Glomerular endothelial cell (primary cell): Measurements from ENCODE around the gene TXNDC8. TPM values are rescaled to one million over a fixed set of nuclear protein-coding genes. Genes with fewer than 3 reads are reported as not detected.

ENCODE experiments used
- DNase-seq: peaks from one replicate; pipeline ENCODE4 v3.0.0-alpha.2; 2011; ENCODE audit warnings: low read depth, low spot score; ENCODE audit errors: extremely low read depth
- total RNA-seq: library from RNA; depleted of rRNA; stranded (reverse); fragments of >200 nt; gene quantifications from 2 replicates; pipeline ENCODE4 v1.2.3, GENCODE V29; 2015

The TXNDC8 gene
- total RNA-seq, 1 donor from 2014 or later: not detected

DNA sequence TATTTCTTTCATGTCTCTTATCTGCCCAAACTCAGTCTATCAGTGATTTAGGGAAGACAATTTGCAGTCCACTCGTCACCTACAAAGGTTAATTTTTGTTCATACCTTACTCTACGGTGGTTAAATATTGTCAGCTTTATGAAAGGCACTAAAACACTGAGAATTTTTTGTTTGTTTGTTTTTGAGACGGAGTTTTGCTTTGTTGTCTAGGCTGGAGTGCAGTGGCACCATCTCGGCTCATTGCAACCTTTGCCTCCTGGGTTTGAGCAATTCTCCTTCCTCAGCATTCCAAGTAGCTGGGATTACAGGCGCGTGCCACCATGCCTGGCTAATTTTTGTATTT, 55.0 kb downstream of the TXNDC8 start:
- no peak for DNase-seq

GRCh38 chr9:110282018-110282738, 55.5 kb downstream of the TXNDC8 start:
- DNase-seq: no peak

GRCh38 chr9:110278080-110278707, 59.5 kb downstream of the TXNDC8 start:
- DNase-seq: no peak

DNA sequence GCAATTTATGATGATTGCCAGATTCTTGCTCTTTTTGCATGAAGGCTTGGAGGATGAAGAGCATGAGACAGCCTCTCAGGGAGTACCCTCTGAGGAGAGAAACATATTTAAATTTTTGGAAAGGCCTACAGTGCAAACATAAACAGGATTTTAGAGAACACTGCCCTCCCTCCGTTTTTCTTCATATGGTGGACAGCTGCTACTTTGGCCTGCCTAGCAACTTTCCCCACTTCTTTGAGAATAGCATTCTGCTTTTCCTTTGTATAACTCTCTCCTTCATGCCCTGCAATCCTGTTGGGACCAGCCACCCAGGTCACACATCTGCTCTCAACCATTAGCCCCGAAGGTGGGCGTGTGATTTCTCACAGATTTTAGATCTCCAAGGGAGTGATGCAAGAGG, 60.9 kb downstream of the TXNDC8 start:
- DNase-seq: no peak

DNA sequence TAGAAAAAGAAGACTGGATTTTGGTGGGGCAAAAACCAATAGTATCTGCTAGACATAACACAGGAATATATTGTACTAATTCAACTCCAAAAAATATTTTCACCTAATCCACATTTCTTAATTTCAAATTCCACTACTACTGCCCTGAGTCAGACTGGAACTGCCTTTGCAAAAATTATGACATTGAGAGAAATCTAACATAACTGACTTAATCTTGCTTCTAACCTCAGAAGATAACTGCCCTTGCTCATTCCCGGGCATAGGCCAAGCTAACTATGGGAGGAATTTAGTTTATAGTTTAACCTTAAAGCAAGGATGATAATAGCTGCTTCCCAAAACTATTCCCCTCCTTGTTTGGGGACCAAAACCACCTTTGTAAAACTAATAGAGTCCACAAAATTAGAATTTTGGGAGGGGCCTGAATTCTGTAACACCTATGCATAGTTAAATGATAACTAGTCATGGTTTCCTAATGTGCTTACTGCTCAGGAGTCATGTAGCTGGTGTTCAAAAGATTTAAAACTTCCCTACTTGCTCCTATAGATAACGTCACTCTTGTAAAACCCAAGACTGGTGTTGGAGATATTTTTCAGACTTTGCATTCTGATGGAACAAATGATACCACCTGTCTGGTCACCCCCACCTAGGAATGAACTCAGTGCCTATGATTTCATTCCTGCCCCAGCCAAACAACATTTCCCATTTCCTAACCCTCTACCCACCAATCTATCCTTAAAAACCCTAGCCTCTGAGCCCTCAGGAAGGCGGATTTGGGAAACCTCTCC, 67.3 kb downstream of the TXNDC8 start:
- DNase-seq: no peak

- no peak for DNase-seq
Measured at GRCh38 chr9:110266795-110267194, 70.9 kb downstream of the TXNDC8 start.

DNA sequence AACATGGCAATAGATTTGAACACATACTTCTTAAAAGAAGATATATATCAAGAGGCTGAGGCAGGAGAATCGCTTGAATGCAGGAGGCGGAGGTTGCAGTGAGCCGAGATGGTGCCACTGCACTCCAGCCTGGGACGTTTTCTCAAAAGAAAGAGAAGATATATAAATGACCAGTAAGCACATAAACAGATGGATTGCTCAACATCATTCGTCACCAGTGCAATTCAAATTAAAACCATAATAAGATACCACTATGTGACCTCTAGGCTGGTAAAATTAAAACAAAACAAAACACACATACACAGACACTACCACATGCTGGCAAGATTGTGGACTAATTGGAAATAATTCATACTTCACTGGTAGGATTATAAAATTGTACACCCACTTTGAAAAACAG, 76.0 kb downstream of the TXNDC8 start:
- DNase-seq: no peak

- DNase-seq: no peak
Measured at GRCh38 chr9:110260911-110261310, 76.8 kb downstream of the TXNDC8 start.

- no peak for DNase-seq
Measured at GRCh38 chr9:110259566-110259965, 78.1 kb downstream of the TXNDC8 start.

- no peak for DNase-seq
Measured at GRCh38 chr9:110258690-110259091, 79.0 kb downstream of the TXNDC8 start.

DNA sequence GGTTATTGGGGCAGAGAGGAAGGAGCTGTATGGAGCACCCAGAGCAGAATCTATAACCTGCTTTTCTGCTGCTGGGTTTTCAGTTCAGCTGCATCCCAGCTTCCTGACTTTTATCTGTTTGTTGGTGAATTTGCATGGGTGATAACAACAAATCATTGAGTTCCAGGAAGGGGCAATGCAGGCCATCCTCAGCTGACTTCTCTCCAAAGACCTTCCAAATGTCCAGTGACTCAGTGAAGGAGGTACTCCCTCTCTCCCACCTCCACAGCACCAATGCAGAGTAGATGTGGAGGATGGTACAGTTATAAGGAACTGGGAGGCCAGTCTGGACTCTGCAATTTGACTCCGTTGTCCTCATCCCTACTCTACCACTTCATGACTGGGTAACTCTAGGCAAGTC, 79.7 kb downstream of the TXNDC8 start:
- DNase-seq: no peak

- no peak for DNase-seq
Measured at GRCh38 chr9:110257097-110257841, 80.4 kb downstream of the TXNDC8 start.

DNA sequence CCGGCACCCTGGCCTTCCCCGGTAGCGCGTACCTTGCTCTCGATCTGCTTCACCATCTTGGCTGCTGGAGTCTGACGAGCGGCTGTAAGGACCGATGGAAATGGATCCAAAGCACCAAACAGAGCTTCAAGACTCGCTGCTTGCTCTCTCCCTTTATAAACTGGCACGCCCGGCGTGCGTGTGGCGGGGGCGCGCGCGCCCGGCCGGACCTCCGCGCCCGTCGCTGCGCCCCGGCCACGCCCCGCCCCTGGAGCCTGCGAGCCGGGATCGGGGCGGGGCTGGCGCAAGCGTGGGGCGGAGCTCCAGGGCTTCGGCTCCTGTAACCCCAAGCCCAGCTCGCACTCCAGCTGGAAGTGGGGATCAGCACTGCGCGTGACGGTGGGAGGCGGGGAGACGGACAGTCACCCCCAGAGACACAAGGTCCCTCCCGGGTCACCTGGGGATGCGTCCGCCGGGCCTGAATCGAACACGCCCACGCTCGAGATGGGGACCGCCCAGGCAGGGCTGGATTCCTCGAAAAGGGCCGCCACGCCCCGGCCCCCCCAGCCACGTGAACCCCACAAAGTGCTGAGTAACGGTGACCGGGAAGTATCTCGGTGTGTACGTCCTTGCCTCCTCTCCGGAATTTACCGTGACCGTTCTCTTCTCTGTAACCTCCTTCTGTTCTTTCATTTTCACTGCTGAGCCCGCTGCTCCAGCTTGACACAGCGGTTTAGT, 81.1 kb downstream of the TXNDC8 start, which contains the start of gene TXN:
TXN (minus strand) TSS at position 128 of the 717 bp plus-strand sequence; CDS start at position 56, 72 bp downstream.
- DNase-seq: no peak

- no peak for DNase-seq
Measured at GRCh38 chr9:110255463-110256379, 81.9 kb downstream of the TXNDC8 start.

DNA sequence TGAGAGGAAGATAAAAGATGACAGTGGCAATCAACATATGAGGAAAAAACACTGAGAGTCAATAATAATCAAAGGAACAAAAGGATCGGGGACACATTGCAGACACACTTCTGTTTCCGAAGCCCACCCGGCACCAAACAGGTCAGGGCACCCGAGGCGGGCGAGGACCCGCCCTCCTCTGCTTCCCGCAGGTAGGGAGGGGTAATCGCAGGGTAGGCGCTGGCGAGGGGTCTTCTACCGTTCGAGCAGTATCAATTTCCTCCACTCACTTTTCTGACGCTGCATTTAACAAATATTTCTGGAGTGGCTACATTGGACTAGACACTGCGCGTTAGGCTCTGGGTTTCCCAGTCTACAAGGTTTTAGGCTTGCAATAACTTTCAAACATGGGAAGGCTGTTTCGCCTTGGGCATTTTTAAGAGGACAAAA, 82.6 kb downstream of the TXNDC8 start:
- no peak for DNase-seq

- DNase-seq: no peak
Measured at GRCh38 chr9:110254500-110254899, 83.2 kb downstream of the TXNDC8 start.
